GM21619 (cell line): Measurements from ENCODE around the gene LOC128125822.
A peak's percentile ranks its signal among the peaks of the same experiment; 100 is the strongest.
"Not testable (repeated sequence)": the region's sequence is repeated elsewhere in the genome, so short reads cannot be mapped to it uniquely, and the experiment has no call there.

Experiments
- ATAC-seq: cut with Tn5 transposase; IDR thresholded peaks from one replicate; pipeline ENCODE4 v1.9.1; 2021; ENCODE audit not compliant: unreplicated experiment

LOC128125822 gene

DNA sequence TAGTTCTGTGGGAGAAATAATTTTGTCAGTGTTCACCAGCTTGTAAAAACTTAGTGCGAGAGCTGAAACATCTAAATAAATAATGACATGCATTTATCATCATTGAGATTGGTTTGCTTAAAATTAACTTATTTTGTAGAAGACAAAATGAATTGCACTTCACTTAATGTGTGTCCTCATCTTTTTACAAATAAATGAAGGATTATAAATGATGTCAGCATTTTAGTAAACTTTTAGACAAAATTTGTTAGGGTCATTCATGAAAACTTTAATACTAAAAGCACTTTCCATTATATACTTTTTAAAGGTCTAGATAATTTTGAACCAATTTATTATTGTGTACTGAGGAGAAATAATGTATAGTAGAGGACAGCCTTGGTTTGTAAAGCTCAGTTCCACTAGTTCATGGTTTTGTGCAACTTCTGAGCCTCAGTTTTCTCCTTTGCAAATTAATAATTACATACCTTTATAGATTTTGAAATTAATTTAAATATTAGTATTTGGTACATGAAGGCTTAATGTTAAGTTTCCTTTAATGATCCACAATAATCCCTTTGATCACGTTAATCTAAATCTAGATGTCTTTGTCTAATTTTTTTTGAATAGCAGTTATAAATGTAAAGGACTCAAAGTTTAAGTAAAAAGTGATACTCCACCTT, 9.2 kb downstream of the LOC128125822 start:
- ATAC-seq = no peak

DNA sequence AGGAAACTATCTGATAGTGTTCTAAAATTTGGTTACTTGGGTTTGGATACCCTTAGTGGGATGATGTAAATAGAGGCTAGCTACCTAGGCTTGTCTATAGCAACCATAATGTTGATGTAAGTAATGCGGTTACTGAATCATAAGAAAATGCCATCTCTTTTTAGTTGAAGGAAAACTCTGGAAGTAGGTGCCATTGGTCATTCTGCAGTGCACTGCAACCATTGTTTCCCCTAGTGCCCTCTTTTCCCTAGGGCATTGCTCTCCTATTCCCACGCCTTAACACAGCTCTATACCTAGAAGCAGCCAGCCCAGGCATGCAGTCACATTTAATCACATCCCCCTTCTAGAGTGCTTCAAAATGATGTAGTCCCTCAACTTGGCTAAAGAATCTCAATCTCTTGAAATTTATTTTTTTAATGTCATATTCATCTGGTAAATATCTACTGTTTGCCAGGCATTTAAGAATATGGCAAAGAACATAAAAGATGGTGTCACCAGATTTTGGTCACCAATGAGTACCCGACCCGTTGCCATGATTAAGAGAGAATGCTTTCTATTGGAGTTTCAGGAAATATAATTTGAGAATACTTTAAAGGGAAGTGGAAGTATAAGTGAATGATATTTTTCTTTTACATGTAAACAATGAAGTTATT, 10.4 kb downstream of the LOC128125822 start:
- ATAC-seq = no peak

DNA sequence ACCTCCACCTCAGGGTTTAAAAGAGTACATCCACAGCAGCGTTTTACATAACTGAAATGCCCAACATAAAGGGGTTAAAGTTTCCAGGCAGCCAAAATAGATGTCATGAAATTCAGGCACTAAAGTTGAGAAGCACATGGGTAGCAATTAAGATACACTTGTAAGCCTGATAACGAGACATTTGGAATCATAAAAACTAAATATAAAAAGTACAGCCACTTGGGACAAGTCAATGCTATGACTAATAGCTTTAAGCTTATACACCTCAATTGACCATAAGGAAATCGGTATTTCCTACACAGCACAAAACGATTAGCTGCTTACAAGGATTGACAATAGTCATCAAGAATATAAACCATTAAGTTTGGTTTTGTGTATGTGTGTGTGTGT, 11.8 kb downstream of the LOC128125822 start:
- no peak for ATAC-seq

DNA sequence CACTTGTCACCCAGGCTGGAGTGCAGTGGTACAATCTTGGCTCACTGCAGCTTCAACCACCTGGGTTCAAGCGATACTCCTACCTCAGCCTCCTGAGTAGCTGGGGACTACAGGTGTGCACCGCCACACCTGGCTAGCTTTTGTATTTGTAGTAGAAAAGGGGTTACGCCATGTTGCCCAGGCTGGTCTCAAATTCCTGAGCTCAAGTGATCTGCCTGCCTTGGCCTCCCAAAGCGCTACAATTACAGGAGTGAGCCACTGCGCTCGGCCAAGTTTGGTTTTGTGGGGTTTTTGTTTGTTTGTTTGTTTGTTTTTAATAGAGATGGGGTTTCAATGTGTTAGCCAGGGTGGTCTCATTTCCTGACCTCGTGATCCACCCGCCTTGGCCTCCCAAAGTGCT, 12.3 kb downstream of the LOC128125822 start:
- ATAC-seq = no peak

DNA sequence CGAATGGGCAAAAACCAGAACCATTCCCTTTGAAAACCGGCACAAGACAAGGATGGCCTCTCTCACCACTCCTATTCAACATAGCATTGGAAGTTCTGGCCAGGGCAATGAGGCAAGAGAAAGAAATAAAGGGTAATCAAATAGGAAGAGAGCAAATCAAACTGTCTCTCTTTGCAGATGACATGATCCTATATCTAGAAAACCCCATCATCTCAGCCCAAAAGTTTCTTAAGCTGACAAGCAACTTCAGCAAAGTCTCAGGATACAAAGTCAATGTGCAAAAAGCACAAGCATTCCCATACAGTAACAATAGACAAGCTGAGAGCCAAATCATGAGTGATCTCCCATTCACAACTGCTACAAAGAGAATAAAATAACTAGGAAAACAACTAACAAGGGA, 13.4 kb downstream of the LOC128125822 start:
- not testable (repeated sequence) for ATAC-seq

DNA sequence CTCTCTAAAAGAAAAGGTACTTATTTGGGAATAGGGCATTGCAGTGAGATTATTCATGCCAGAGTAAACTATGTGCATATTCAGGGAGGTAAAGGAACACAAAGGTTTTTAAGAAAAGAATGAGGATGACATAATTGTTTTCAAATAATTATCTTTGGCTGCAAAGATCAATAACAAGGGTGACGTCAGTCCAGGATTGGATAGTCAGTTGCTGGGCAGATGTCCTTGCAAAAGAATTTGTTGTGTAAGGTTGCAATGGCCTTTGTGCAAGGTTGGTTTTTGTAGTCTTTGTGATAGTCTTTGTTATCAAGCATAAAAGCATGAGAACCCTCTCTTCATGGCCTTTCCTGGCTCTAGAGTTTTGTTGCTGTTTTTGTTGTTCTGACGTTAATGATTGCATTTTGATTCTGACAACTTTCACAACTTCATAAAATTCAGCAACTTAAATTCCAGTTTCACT, 17.7 kb downstream of the LOC128125822 start:
- no peak for ATAC-seq

DNA sequence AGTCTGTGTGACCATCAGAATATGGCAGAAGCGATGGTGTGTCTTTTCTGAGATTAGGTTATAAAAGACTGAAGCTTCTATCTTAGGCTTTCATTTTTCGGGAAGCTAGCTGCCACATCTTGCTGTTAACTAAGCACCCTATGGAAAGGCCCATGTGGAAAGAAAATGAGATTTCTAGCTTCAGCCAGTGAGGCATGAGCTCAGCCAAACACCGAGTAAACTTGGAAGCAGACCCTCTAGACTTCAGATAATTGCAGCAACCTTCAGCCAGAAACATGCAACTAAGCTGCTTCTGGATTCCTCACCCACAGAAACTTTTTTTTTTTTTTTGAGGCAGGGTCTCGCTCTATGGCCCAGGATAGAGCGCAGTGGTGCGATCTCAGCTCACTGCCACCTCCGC, 20.6 kb downstream of the LOC128125822 start:
- no peak for ATAC-seq

DNA sequence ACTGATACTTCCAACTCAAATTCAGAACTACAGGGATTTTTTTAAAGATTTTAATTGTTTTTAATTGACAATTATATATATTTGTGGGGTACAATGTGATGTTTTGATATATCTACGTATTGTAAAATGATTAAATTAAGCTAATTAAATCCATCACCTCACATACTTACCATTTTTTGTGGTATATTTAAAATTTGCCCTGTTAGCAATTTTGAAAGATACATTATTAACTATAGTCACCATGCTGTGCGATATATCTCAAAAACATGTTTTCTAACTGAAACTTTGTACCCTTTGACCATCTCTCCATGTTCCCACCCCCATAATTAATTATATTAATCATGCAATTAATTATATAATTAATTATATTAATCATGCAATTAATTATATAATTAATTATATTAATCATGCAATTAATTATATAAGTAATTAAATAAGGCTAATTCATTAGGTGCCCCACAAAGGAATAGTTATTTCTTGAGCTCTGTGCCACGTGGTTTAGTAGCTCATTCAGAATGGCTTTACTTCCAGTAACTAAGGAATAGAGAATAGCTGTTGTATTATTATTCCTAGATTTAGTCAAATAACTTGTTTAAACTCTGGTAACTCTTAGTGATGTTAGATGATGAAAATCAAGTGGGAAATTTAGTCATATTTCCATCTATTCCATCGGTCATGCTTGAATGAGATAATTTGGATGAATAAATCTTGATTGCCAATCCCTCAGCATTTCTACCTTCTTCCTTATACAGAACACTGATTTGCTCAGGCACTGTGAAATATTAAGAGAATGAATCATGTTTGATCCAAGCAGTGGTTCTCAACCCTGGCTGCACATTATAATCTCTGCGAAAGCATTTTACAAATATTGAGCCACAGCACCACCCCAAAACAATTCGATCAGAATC, 25.1 kb downstream of the LOC128125822 start:
- no peak for ATAC-seq

DNA sequence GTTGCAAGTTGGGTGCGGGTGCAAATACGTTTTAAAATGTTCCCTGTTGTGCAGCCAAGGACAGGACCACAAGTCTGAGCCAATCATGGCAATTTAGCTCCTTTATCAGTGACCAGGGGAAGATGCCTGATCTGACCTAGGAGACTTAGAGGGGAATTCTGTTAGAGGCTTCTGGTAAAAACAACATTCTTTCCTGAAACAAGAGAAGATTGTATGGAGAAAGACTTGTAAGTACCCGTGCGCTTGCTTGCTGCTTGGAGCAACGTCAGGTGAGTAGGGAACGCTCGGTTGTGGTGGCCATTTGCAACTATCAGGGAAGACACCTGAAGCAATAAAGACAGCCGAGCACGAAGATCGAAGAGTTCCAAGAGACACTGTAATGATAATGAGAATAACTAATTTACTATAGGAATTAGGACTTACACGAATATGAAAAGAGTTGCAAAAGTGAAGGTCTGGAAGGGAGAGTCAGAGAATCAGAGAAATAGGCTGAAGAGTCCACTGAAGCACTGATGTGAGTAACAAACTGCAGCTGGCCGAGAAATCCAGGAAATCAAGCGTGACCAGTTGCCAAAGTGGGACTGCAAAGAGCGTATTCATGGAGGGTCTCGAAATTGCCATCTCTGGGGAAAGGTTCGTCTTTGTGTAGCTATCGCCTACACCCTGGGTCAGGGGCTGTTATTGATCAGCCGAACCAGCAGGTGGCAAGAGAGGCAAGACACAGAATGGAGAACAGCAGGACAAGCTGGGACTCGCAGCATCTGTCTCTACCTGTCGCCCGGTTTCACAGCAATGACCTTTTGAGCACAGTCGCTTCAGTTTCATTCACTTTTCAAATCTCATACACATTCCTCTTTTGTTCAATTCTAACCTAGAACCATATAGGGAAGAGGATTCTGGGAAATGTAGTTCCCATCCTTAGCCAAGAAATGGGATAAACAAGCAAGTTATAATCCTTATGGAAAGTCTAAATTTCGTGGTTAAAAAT, 26.1 kb downstream of the LOC128125822 start:
- ATAC-seq = peak; percentile 100

DNA sequence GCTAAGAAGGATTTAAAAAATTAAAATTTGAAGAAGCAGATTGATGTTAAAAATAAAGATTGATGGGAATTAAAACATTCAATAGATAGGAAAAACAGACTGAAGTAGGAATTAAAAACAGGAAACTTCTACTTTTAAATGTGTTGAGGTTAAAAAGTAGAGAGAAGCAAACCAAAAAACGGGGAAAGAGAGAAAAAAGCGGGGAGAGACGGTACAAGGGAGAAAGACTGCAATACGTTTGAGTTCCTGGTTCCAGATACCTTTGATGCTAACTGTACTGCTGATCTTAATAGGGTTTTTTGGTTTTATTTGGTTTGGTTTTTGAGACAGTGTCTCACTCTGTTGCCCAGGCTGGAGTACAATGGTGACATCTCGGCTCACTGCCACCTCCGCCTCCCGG, 27.0 kb downstream of the LOC128125822 start:
- ATAC-seq = no peak

DNA sequence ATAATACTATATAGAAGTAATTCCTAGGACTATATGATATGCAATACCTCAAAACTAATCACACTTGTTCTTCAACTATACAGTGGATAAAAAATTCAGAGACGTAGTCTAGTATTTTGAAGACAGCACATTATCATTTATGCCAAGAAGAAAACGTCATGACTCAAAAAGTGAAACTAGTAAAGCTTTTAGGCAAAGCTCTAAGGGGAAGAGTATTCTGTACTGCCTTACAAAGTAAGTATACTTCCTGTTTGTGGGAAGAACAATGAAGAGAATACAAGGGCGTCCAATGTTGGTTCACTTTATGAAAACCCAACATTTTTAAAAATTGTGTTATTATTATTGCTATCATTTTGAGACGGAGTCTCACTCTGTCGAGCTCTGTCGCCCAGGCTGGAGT, 27.9 kb downstream of the LOC128125822 start:
- no peak for ATAC-seq

DNA sequence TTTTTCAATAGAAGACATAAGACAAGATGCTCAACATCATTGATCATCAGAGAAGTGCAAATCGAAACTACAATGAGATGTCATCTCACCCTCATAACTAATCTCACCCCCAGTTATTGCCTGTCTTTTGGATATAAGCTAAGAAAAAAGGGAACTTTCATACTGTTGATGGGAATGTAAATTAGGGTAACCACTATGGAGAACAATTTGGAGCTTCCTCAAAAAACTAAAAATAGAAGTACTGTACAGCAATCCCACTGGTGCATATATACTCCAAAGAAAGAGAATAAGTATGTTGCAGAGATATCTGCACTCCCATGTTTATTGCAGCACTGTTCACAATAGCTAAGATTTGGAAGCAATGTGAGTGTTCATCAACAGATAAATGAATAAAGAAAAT, 37.0 kb downstream of the LOC128125822 start:
- no peak for ATAC-seq

DNA sequence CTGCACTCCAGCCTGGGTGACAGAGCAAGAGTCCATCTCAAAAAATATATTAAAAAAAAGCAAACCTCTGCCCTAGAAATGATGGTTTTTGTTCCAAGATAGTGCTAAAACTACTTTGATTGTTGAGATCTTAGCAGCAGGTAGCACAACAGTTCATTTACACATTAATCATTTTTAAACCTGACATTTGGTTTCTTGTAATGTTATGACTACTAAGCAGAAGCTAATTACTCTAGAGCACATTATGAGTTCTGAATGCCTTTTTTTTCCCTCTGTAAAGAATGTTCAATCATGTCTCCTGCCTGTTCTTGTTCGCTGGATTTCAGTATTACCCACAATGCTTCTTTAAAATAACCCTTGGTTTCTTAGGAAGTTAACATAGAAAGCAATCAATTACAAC, 38.7 kb downstream of the LOC128125822 start:
- ATAC-seq = peak; percentile 61

DNA sequence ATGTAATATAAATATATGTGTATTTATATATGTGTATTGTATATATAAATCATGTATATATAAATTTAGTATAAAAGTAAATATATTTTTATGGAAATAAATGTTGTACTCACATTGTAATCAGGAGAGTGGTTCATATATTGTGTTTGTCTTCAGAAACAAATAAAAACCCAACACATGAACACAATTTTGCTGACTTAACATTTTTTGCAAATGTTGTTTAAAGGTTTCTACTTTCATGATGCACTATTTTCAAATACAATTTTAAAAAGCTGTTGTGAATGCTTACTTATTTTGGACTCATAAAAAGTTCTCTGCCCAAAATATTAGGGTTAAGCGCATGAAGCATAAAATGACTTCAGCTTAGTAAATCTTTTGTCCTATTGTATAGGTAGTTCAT, 39.3 kb downstream of the LOC128125822 start:
- no peak for ATAC-seq

DNA sequence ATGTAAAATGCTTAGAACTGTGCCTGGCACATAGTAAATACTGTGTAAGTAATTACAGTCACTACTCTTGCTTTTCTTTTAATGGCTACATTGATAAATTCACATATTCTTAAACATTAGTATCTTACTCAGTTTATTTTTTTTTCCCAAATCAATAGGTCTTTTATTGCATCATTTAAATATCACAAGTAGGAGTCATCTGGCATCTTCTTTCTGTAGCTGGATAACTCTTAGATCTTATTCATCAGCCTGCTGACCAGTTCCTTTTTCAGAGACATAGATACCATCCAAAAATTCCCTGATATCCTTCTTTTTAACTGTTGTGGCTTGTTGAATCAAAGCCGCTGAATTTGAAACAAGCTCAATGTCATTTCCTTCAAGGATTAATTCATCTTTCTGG, 43.3 kb downstream of the LOC128125822 start:
- ATAC-seq = no peak
